Thymus (tissue), 11 donors: ENCODE measurements around the gene PDZD2. TPM values are rescaled to one million over a fixed set of nuclear protein-coding genes. Genes with fewer than 3 reads are reported as not detected.
"Not testable (repeated sequence)": the region's sequence is repeated elsewhere in the genome, so short reads cannot be mapped to it uniquely, and the experiment has no call there.

Source experiments
- DNase-seq, 9 donors: peaks; one replicate each; pipeline ENCODE4 v3.0.0-alpha.2; 2013; ENCODE audit warnings: low spot score in 9 of 9, low read depth in 6 of 9, missing footprints in 1 of 9
- H3K27ac ChIP-seq, 2 donors: one replicate each; pipeline ENCODE4 v1.5.1; 2013; ENCODE audit warnings: control low read depth in 1 of 2, low read depth in 1 of 2, low read length in 1 of 2, mild to moderate bottlenecking in 1 of 2, moderate library complexity in 1 of 2
- H3K27me3 ChIP-seq, 2 donors: one replicate each; pipeline ENCODE4 v1.5.1; 2013; ENCODE audit warnings: low read length in 1 of 2; ENCODE audit not compliant: control insufficient read depth in 2 of 2, insufficient read depth in 1 of 2
- H3K36me3 ChIP-seq, 2 donors: one replicate each; pipeline ENCODE4 v1.5.1; 2013; ENCODE audit warnings: low read length in 1 of 2, mild to moderate bottlenecking in 1 of 2, moderate library complexity in 1 of 2; ENCODE audit not compliant: control insufficient read depth in 2 of 2, insufficient read depth in 2 of 2
- H3K4me1 ChIP-seq, 2 donors: one replicate each; pipeline ENCODE4 v1.5.1; 2013; ENCODE audit warnings: low read length in 2 of 2; ENCODE audit not compliant: control insufficient read depth in 2 of 2, insufficient read depth in 2 of 2
- H3K4me3 ChIP-seq, 2 donors: one replicate each; pipeline ENCODE4 v1.5.1; 2013; ENCODE audit warnings: low read length in 2 of 2, control low read depth in 1 of 2, mild to moderate bottlenecking in 1 of 2
- H3K9me3 ChIP-seq, 2 donors: one replicate each; pipeline ENCODE4 v1.5.1; 2013; ENCODE audit warnings: low read length in 1 of 2, mild to moderate bottlenecking in 1 of 2; ENCODE audit not compliant: control insufficient read depth in 2 of 2, insufficient read depth in 1 of 2
- WGBS: extraction: QIAGEN DNeasy Blood & Tissue Kit; methylation state at CpG from one replicate; pipeline ENCODE4 v1.1.7; 2013; 5-methylcytosine and 5-hydroxymethylcytosine counted together
- polyA plus RNA-seq: library from polyadenylated mRNA; stranded (reverse); fragments of 200-250 nt; gene quantifications from one replicate; pipeline ENCODE4 v1.2.3, GENCODE V29; 2013
- total RNA-seq: library from RNA; stranded (reverse); fragments of 120-200 nt; gene quantifications from one replicate; pipeline ENCODE4 v1.2.4, GENCODE V29; 2013
- donor health status: healthy.

PDZD2 gene
- total and polyA plus RNA-seq, 2 donors = 4.4 to 6.8 TPM

- H3K27ac ChIP-seq, H3K4me1 ChIP-seq, DNase-seq, H3K27me3 ChIP-seq, H3K36me3 ChIP-seq, H3K9me3 ChIP-seq, H3K4me3 ChIP-seq: not testable (repeated sequence)
- 99% methylated on average over 9 of the region's 9 CpGs for WGBS
Observed at GRCh38 chr5:32015262-32015661, 376.3 kb downstream of the PDZD2 start.

- DNase-seq = no peak
- WGBS = 91% methylated on average over 8 of the region's 8 CpGs
Observed at GRCh38 chr5:32017692-32018367, 378.9 kb downstream of the PDZD2 start.

GRCh38 chr5:32018476-32019436 is 379.8 kb downstream of the PDZD2 start:
- WGBS = 87% methylated on average over 14 of the region's 14 CpGs
- Histone ChIP-seq H3K4me1 (peaks cover 0 to 7% of the 10 kb centered on the region in 2 donors), H3K27me3 (no peaks in the 10 kb centered on the region), H3K27ac (peak overlapping the region; percentile 55 to 65), H3K36me3 (no peaks in the 10 kb centered on the region), H3K4me3 (no peak overlapping the region), H3K9me3 (no peaks in the 10 kb centered on the region)
- no peak for DNase-seq

More at GRCh38 chr5:32017692-32018367, 378.9 kb downstream of the PDZD2 start:
- no peaks in the 10 kb centered on the region for H3K36me3 ChIP-seq
- H3K27ac ChIP-seq = peak overlapping the region; percentile 55 to 65
- no peak overlapping the region for H3K4me3 ChIP-seq
- no peaks in the 10 kb centered on the region for H3K27me3 ChIP-seq
- H3K4me1 ChIP-seq = peaks cover 0 to 7% of the 10 kb centered on the region in 2 donors
- H3K9me3 ChIP-seq = no peaks in the 10 kb centered on the region

- Histone ChIP-seq H3K4me1 (peaks cover 0 to 7% of the 10 kb centered on the region in 2 donors), H3K27ac (peak overlapping the region; percentile 42 to 55), H3K27me3 (no peaks in the 10 kb centered on the region), H3K9me3 (no peaks in the 10 kb centered on the region), H3K36me3 (no peaks in the 10 kb centered on the region), H3K4me3 (no peak overlapping the region)
- peak in 1 of 9 donors; percentile 43 for DNase-seq
- 43% methylated on average over 4 of the region's 4 CpGs for WGBS
Observed at GRCh38 chr5:32020271-32020670, 381.3 kb downstream of the PDZD2 start.

- Histone ChIP-seq H3K27ac (no peak overlapping the region), H3K4me1 (peaks cover 0 to 7% of the 10 kb centered on the region in 2 donors), H3K27me3 (no peaks in the 10 kb centered on the region), H3K4me3 (no peak overlapping the region), H3K9me3 (no peaks in the 10 kb centered on the region), H3K36me3 (no peaks in the 10 kb centered on the region)
- 91% methylated on average over 7 of the region's 7 CpGs for WGBS
- DNase-seq = no peak
Observed at GRCh38 chr5:32020946-32021345, 382.0 kb downstream of the PDZD2 start.

GRCh38 chr5:32021771-32022170 is 382.8 kb downstream of the PDZD2 start:
- H3K36me3 ChIP-seq = no peaks in the 10 kb centered on the region
- peaks cover 0 to 7% of the 10 kb centered on the region in 2 donors for H3K4me1 ChIP-seq
- H3K27ac ChIP-seq = no peak overlapping the region
- no peak for DNase-seq
- H3K4me3 ChIP-seq = no peak overlapping the region
- no peaks in the 10 kb centered on the region for H3K27me3 ChIP-seq
- H3K9me3 ChIP-seq = no peaks in the 10 kb centered on the region
- 91% methylated on average over 3 of the region's 3 CpGs for WGBS

- Histone ChIP-seq H3K4me1 (peaks cover 0 to 10% of the 10 kb centered on the region in 2 donors), H3K27ac (no peak overlapping the region)
- WGBS = 98% methylated on average over 2 of the region's 2 CpGs
Observed at GRCh38 chr5:32022638-32023037, 383.7 kb downstream of the PDZD2 start.

GRCh38 chr5:32023816-32024215 is 384.9 kb downstream of the PDZD2 start:
- Histone ChIP-seq H3K9me3 (no peaks in the 10 kb centered on the region), H3K4me1 (peaks cover 0 to 9% of the 10 kb centered on the region in 2 donors), H3K27ac (no peak overlapping the region), H3K27me3 (no peaks in the 10 kb centered on the region), H3K4me3 (no peak overlapping the region), H3K36me3 (no peaks in the 10 kb centered on the region)
- DNase-seq = no peak
- WGBS = 85% methylated on average over 8 of the region's 8 CpGs

More at GRCh38 chr5:32022638-32023037, 383.7 kb downstream of the PDZD2 start:
- Histone ChIP-seq H3K27me3 (no peaks in the 10 kb centered on the region), H3K36me3 (no peaks in the 10 kb centered on the region), H3K4me3 (no peak overlapping the region), H3K9me3 (no peaks in the 10 kb centered on the region)
- no peak for DNase-seq

- Histone ChIP-seq H3K9me3 (no peaks in the 10 kb centered on the region), H3K4me3 (no peak overlapping the region), H3K36me3 (no peaks in the 10 kb centered on the region), H3K4me1 (peaks cover 0 to 8% of the 10 kb centered on the region in 2 donors), H3K27ac (no peak overlapping the region), H3K27me3 (no peaks in the 10 kb centered on the region)
- WGBS = 96% methylated on average over 2 of the region's 2 CpGs
- no peak for DNase-seq
Observed at GRCh38 chr5:32024751-32025150, 385.8 kb downstream of the PDZD2 start.
